Heart left ventricle (tissue), 16 donors: ENCODE results near the gene SCN8A. TPM values are rescaled to one million over a fixed set of nuclear protein-coding genes. Genes with fewer than 3 reads are reported as not detected.

Experiments used
- ATAC-seq, 4 donors: fragments of 200-7000 bp; cut with Tn5 transposase; one replicate each; pipeline ENCODE4 v1.9.1; 2020 to 2022; ENCODE audit warnings: moderate library complexity in 4 of 4, mild to moderate bottlenecking in 3 of 4, moderate number of reproducible peaks in 1 of 4
- DNase-seq, 5 donors: peaks; one replicate each; pipeline ENCODE4 v3.0.0-alpha.2; 2020
- H3K27ac ChIP-seq, 12 donors: fragments of 200-600 bp; sonication (generic) in 4 of 12; one replicate each; pipeline versions ENCODE4 v1.5.0 to v1.8.0; 2016 to 2022; ENCODE audit warnings: mild to moderate bottlenecking in 2 of 12
- H3K27me3 ChIP-seq, 9 donors: fragments of 200-600 bp; sonication (generic) in 2 of 9; one replicate each; pipeline versions ENCODE4 v1.5.1 to v1.8.0; 2016 to 2022; ENCODE audit warnings: mild to moderate bottlenecking in 3 of 9
- H3K36me3 ChIP-seq, 9 donors: fragments of 200-600 bp; sonication (generic) in 2 of 9; one replicate each; pipeline versions ENCODE4 v1.5.0 to v1.8.0; 2018 to 2022; ENCODE audit warnings: mild to moderate bottlenecking in 2 of 9
- H3K4me1 ChIP-seq, 12 donors: fragments of 200-600 bp; sonication (generic) in 4 of 12; one replicate each; pipeline versions ENCODE4 v1.5.0 to v1.8.0; 2016 to 2022; ENCODE audit warnings: mild to moderate bottlenecking in 3 of 12
- H3K4me3 ChIP-seq, 12 donors: fragments of 200-600 bp; sonication (generic) in 4 of 12; one replicate each; pipeline versions ENCODE4 v1.5.0 to v1.8.0; 2017 to 2022; ENCODE audit warnings: mild to moderate bottlenecking in 9 of 12, moderate library complexity in 4 of 12
- H3K9me3 ChIP-seq, 12 donors: fragments of 200-600 bp; sonication (generic) in 4 of 12; one replicate each; pipeline versions ENCODE4 v1.5.0 to v1.8.0; 2016 to 2022; ENCODE audit warnings: mild to moderate bottlenecking in 1 of 12
- POLR2A ChIP-seq, 2 donors: fragments of 450-650 bp; IDR thresholded peaks; one replicate each; pipeline ENCODE4 v1.6.1; 2017; ENCODE audit warnings: antibody characterized with exemption in 2 of 2, mild to moderate bottlenecking in 2 of 2, moderate library complexity in 2 of 2
- WGBS, 4 donors: extraction: QIAGEN DNeasy Blood & Tissue Kit in 2 of 4; methylation state at CpG; one replicate each; pipeline versions ENCODE4 v1.1.5 to v1.1.7; 2013 to 2018; 5-methylcytosine and 5-hydroxymethylcytosine counted together
- intact Hi-C, 10 donors: fragments of 100-400 bp; cut with DNase I; formaldehyde crosslinking; loops; one replicate each; pipeline versions ENCODE4 v1.11.1 to v1.14.2; 2022
- polyA plus RNA-seq, 2 donors: library from polyadenylated mRNA; stranded (reverse); fragments of 200-250 nt; gene quantifications; one replicate each; pipeline ENCODE4 v1.2.3, GENCODE V29; 2013
- total RNA-seq, 9 donors: library from RNA; depleted of rRNA in 2 of 9; stranded (reverse); fragments of >200 nt in 2 of 9; fragmentation: NEBNext Ultra II Directional in 3 of 9; extraction: Animal tissue kit (Norgen Biotek cat#: 25700) in 3 of 9; gene quantifications; one replicate each; pipeline versions ENCODE4 v1.1.0 to v1.2.4, GENCODE V29; 2016 to 2023
- TF ChIP-seq, protein P1 (sequence below), 12 donors: fragments of 200-600 bp; sonication (generic) in 4 of 12; IDR thresholded peaks; one replicate each; pipeline versions ENCODE4 v1.5.0 to v1.8.0; 2018 to 2022; ENCODE audit warnings: antibody characterized with exemption in 12 of 12, mild to moderate bottlenecking in 5 of 12
- donor health status: ischemic (EF 13 %, LVEDD 7.1; RV severe dilation, severe dysfunction).
- donor health status: healthy with polysubstance abuse.
- donor health status: DM: no; HTN: yes; CAD: no.
- donor health status: DM: no; HTN: no; CAD: no.
- donor health status: ischemic (EF 25% LVEDD 6.9; RV normal size, moderate dysfunction).
- donor health status: ischemic (EF 25% LVEDD 5.7; RV mildly dilated, moderate dysfunction).
- donor health status: healthy.
- donor health status: DM: yes; HTN: yes; CAD: no.
- donor health status: ischemic (EF 35%, LVEDD 5.7; RV mildly dilated, moderate dysfunction).
- donor health status: nonischemic (EF 11% LVEDD 7.7; RV severe dilation, severe dysfunction).
- donor health status: DM: yes; HTN: yes; CAD: no.
- donor health status: PGD.
- donor health status: ischemic (EF 29% LVEDD 5.4; RV normal size, mild dysfunction).
- donor health status: nonischemic (EF 23%, LVEDD 6.1; RV moderate dilation, normal function).

Gene SCN8A
- total and polyA plus RNA-seq, 11 donors = 0.17 to 0.97 (median 0.32) TPM

DNA sequence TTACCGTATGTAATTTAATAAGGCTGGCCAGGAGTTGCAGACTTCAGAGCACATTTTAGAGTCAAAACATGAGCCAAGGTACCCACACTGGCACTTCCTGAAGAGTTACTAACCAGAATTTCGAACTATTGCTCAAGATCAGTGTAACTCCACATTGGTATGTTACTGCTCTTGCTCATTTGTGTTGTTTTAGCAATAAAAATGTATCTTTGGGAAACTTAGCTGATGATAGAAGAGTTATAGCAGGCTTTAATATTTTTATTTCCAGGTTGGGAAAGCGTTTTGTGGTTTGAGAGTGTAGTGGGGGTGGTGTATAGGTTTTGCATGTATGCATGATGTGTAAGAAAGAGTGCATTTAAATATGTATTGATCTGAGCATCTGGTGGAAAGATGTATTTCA, 96.6 kb downstream of the SCN8A start:
- no peaks in the 10 kb centered on the region for H3K36me3 ChIP-seq
- H3K27ac ChIP-seq = no peak overlapping the region
- H3K4me1 ChIP-seq = peaks cover 0 to 9% (median 4%) of the 10 kb centered on the region in 12 donors
- H3K27me3 ChIP-seq = no peaks in the 10 kb centered on the region
- ATAC-seq (no peak), DNase-seq (no peak)
- no peak overlapping the region for H3K4me3 ChIP-seq
- H3K9me3 ChIP-seq = no peaks in the 10 kb centered on the region
- TF ChIP-seq, protein P1, sequence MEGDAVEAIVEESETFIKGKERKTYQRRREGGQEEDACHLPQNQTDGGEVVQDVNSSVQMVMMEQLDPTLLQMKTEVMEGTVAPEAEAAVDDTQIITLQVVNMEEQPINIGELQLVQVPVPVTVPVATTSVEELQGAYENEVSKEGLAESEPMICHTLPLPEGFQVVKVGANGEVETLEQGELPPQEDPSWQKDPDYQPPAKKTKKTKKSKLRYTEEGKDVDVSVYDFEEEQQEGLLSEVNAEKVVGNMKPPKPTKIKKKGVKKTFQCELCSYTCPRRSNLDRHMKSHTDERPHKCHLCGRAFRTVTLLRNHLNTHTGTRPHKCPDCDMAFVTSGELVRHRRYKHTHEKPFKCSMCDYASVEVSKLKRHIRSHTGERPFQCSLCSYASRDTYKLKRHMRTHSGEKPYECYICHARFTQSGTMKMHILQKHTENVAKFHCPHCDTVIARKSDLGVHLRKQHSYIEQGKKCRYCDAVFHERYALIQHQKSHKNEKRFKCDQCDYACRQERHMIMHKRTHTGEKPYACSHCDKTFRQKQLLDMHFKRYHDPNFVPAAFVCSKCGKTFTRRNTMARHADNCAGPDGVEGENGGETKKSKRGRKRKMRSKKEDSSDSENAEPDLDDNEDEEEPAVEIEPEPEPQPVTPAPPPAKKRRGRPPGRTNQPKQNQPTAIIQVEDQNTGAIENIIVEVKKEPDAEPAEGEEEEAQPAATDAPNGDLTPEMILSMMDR (IDR thresholded peaks at IDR 0.05) = no peak
- TF ChIP-seq POLR2A (IDR thresholded peaks at IDR 0.05) = no peak
- intact Hi-C loops = loop anchor here in 1 of 10 donors (10.0 kb wide), 1 partner anchor 187 kb away; no protein-coding TSS in a partner anchor
- 81 to 90% (median 89%) methylated on average over 3 of the region's 3 CpGs for WGBS, 4 donors

DNA sequence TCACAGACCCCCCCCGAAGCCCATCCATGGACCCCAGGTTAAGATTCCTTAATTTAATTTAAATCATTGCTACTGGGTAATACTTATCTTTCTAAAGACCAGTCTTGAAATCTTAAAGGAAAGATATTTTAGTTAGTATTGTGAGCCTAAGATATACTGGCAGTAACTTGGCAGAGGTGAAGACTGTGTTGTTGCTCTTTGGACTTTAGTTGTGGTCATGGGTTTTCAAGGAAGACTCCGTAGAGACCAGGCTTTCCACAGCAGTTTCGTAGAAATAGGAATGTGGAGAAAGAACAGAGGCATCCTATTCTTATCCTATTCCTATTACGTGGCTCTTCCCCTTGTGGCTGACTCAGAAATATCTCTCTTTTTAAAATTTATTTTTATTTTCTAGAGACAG, 99.0 kb downstream of the SCN8A start:
- no peak for TF ChIP-seq POLR2A (IDR thresholded peaks at IDR 0.05)
- TF ChIP-seq, protein P1 (IDR thresholded peaks at IDR 0.05) = no peak
- H3K9me3 ChIP-seq = no peaks in the 10 kb centered on the region
- intact Hi-C loops = loop anchor here in 1 of 10 donors (10.0 kb wide), 1 partner anchor 185 kb away; no protein-coding TSS in a partner anchor
- H3K36me3 ChIP-seq = no peaks in the 10 kb centered on the region
- no peak overlapping the region for H3K27ac ChIP-seq
- DNase-seq (no peak), ATAC-seq (no peak)
- no peaks in the 10 kb centered on the region for H3K27me3 ChIP-seq
- WGBS, 4 donors = 91 to 97% (median 92%) methylated on average over 4 of the region's 4 CpGs
- H3K4me3 ChIP-seq = no peak overlapping the region
- peaks cover 0 to 9% (median 4%) of the 10 kb centered on the region in 12 donors for H3K4me1 ChIP-seq

DNA sequence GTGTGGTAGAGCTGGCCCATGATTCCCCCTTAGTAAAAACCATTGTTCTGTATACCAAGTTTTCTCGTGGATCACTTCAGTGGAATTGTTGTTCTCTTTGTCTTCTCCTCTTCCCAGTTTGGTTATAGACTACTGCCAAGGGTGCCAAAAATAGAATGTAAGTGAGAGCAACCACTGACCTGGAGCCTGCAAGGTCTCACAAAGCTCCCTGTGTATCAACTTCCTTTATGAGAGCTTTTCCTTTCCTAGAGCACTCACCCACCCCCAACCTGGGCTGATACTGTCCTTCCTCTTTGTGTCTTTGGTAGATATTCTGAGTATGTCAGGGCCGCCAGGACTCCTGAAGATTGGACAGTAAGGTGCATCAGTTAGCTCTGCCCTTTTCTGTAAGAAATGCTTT, 101.0 kb downstream of the SCN8A start:
- Histone ChIP-seq H3K9me3 (no peaks in the 10 kb centered on the region), H3K27ac (no peak overlapping the region), H3K4me3 (no peak overlapping the region), H3K36me3 (no peaks in the 10 kb centered on the region), H3K27me3 (no peaks in the 10 kb centered on the region), H3K4me1 (peaks cover 0 to 9% (median 4%) of the 10 kb centered on the region in 12 donors)
- DNase-seq = peak in 1 of 5 donors; percentile 6
- intact Hi-C loops = no loop called here
- 32 to 50% (median 43%) methylated on average over 2 of the region's 2 CpGs for WGBS, 4 donors
- TF ChIP-seq, protein P1 (IDR thresholded peaks at IDR 0.05) = no peak
- TF ChIP-seq POLR2A (IDR thresholded peaks at IDR 0.05) = no peak
- peak in 3 of 4 donors; percentile 58 to 68 (median 59) for ATAC-seq

DNA sequence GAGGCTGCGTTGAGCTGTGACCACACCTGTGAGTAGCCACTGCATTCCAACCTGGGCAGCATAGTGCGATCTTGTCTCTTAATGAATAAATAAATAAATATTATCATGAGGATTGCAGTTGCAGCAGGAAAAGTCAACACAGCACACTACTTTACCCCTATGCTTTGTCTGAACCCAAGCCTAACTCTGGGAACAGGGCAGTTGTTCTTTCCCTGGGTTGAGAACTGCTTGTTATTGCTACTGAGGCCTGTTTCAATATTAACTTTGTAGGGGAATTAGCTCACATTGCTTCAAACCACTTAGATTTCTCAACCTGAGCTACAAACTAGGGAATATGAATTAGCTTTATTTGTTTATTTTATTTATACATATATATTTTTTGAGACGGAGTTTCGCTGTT, 102.5 kb downstream of the SCN8A start:
- Histone ChIP-seq H3K9me3 (no peaks in the 10 kb centered on the region), H3K36me3 (no peaks in the 10 kb centered on the region), H3K27me3 (no peaks in the 10 kb centered on the region), H3K27ac (no peak overlapping the region), H3K4me1 (peaks cover 0 to 9% (median 4%) of the 10 kb centered on the region in 12 donors), H3K4me3 (no peak overlapping the region)
- TF ChIP-seq POLR2A (IDR thresholded peaks at IDR 0.05) = no peak
- TF ChIP-seq, protein P1 (IDR thresholded peaks at IDR 0.05) = no peak
- DNase-seq = no peak
- no peak for ATAC-seq
- 95 to 99% (median 96%) methylated on average over 4 of the region's 4 CpGs for WGBS, 4 donors
- intact Hi-C loops = no loop called here
